ENCODE measurements around the gene IMPDH2. TPM values are rescaled to one million over a fixed set of nuclear protein-coding genes. Genes with fewer than 3 reads are reported as not detected.

IMPDH2 gene
- total RNA-seq = 100 to 1,000 TPM; 107 to 320 (median 174) TPM
- polyA plus RNA-seq = 100 to 1,000 TPM; 147 to 150 TPM

- Histone ChIP-seq H3K27me3 (no peaks in the 10 kb centered on the region), H3K27ac (peak within 1 kb of the TSS; percentile 71 to 90 (median 82)), H3K36me3 (peaks cover 0 to 50% (median 24%) of the 10 kb centered on the region in 3 donors), H3K4me3 (peak within 1 kb of the TSS; percentile 54 to 86 (median 72)), H3K9me3 (no peaks in the 10 kb centered on the region), H3K4me1 (peaks cover 6 to 15% (median 6%) of the 10 kb centered on the region in 3 donors)
- TF ChIP-seq CTCF (IDR thresholded peaks at IDR 0.05) = no peak
- DNase-seq = peak; percentile 90 to 98 (median 96)
- intact Hi-C loops (cut with DNase I) = loop anchor here in 1 of 3 donors (10.0 kb wide), 1 partner anchor 66 kb away; the partner anchor contains the start of gene QRICH1
- WGBS, 2 donors = 1% methylated on average over 55 of the region's 55 CpGs
- FAIRE-seq = peak; percentile 68
- peak; percentile 94 to 98 (median 96) for ATAC-seq
These were observed at the start of gene IMPDH2 for GRCh38 chr3:49028673-49029562. Gene IMPDH2 (minus strand): TSS chr3:49029398. CDS start chr3:49029350, 48 bp downstream.

GRCh38 chr3:49076646-49077045 is 47.4 kb upstream of the IMPDH2 start:
- no peak for TF ChIP-seq CTCF (IDR thresholded peaks at IDR 0.05)
- no peaks in the 10 kb centered on the region for H3K27me3 ChIP-seq
- WGBS, 2 donors = 92 to 94% methylated on average over 4 of the region's 4 CpGs
- FAIRE-seq (no peak), ATAC-seq (no peak), DNase-seq (no peak)
- no peak overlapping the region for H3K27ac ChIP-seq
- intact Hi-C loops (cut with DNase I) = no loop called here
- H3K4me3 ChIP-seq = no peak overlapping the region
- no peaks in the 10 kb centered on the region for H3K4me1 ChIP-seq
- H3K36me3 ChIP-seq = peaks cover 3 to 36% (median 32%) of the 10 kb centered on the region in 3 donors
- H3K9me3 ChIP-seq = no peaks in the 10 kb centered on the region

GRCh38 chr3:49076116-49076515 is 46.9 kb upstream of the IMPDH2 start:
- 95% methylated on average over 13 of the region's 13 CpGs for WGBS, 2 donors
- DNase-seq = no peak
- no peaks in the 10 kb centered on the region for H3K27me3 ChIP-seq
- ATAC-seq = no peak
- H3K4me1 ChIP-seq = no peaks in the 10 kb centered on the region
- H3K36me3 ChIP-seq = peaks cover 3 to 40% (median 33%) of the 10 kb centered on the region in 3 donors
- H3K9me3 ChIP-seq = no peaks in the 10 kb centered on the region
- H3K4me3 ChIP-seq = no peak overlapping the region
- FAIRE-seq = no peak
- intact Hi-C loops (cut with DNase I) = no loop called here
- H3K27ac ChIP-seq = no peak overlapping the region
- no peak for TF ChIP-seq CTCF (IDR thresholded peaks at IDR 0.05)

- Histone ChIP-seq H3K4me1 (no peaks in the 10 kb centered on the region), H3K36me3 (peaks cover 0 to 32% (median 13%) of the 10 kb centered on the region in 3 donors), H3K27me3 (no peaks in the 10 kb centered on the region), H3K9me3 (no peaks in the 10 kb centered on the region), H3K27ac (no peak overlapping the region), H3K4me3 (no peak overlapping the region)
- WGBS, 2 donors = 93 to 94% methylated on average over 7 of the region's 7 CpGs
- FAIRE-seq (no peak), DNase-seq (no peak), ATAC-seq (no peak)
- TF ChIP-seq CTCF (IDR thresholded peaks at IDR 0.05) = no peak
- intact Hi-C loops (cut with DNase I) = no loop called here
These were observed 28.8 kb upstream of the IMPDH2 start for GRCh38 chr3:49058011-49058410.

- peak in 1 of 4 donors; percentile 17 for ATAC-seq
- peaks cover 0 to 30% (median 13%) of the 10 kb centered on the region in 3 donors for H3K36me3 ChIP-seq
These were observed 28.1 kb upstream of the IMPDH2 start for GRCh38 chr3:49057268-49057667.

More at GRCh38 chr3:49057268-49057667, 28.1 kb upstream of the IMPDH2 start:
- WGBS, 2 donors = 95 to 97% methylated on average over 10 of the region's 10 CpGs
- no peaks in the 10 kb centered on the region for H3K9me3 ChIP-seq
- no peak overlapping the region for H3K4me3 ChIP-seq
- FAIRE-seq = no peak
- H3K27me3 ChIP-seq = no peaks in the 10 kb centered on the region
- no peak overlapping the region for H3K27ac ChIP-seq
- H3K4me1 ChIP-seq = no peaks in the 10 kb centered on the region
- no peak for DNase-seq
- intact Hi-C loops (cut with DNase I) = no loop called here
- TF ChIP-seq CTCF (IDR thresholded peaks at IDR 0.05) = no peak

All from pancreas (tissue), 10 donors.